ENCODE measurements around the gene CHRND. TPM values are rescaled to one million over a fixed set of nuclear protein-coding genes. Genes with fewer than 3 reads are reported as not detected.

Gene CHRND
- total and polyA plus RNA-seq, 2 of the 13 experiments (the other 11 are each of a cell fraction or from before 2014, with no cell fraction given): 0.18 TPM; not detected in 1

GRCh38 chr2:232523682-232524597 is 2.0 kb upstream of the CHRND start (continued):
- peak; percentile 38; the same call in 1 of the 2 replicates for TF ChIP-seq ARID4A (CRISPR knock-in tag; IDR thresholded peaks at IDR 0.05; ENCODE audit: borderline replicate concordance)
- TF ChIP-seq, protein P1, sequence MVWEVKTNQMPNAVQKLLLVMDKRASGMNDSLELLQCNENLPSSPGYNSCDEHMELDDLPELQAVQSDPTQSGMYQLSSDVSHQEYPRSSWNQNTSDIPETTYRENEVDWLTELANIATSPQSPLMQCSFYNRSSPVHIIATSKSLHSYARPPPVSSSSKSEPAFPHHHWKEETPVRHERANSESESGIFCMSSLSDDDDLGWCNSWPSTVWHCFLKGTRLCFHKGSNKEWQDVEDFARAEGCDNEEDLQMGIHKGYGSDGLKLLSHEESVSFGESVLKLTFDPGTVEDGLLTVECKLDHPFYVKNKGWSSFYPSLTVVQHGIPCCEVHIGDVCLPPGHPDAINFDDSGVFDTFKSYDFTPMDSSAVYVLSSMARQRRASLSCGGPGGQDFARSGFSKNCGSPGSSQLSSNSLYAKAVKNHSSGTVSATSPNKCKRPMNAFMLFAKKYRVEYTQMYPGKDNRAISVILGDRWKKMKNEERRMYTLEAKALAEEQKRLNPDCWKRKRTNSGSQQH (CRISPR knock-in tag; IDR thresholded peaks at IDR 0.05; ENCODE audit: low read depth): no peak
- no peak for TF ChIP-seq ZNF546 (CRISPR knock-in tag; conservative IDR thresholded peaks at IDR 0.05)
- TF ChIP-seq ZNF841 (CRISPR knock-in tag; IDR thresholded peaks at IDR 0.05; ENCODE audit: borderline replicate concordance): no peak
- TF ChIP-seq SRSF1 (optimal IDR thresholded peaks at IDR 0.05; ENCODE audit: low read depth, low read length): no peak
- TF ChIP-seq ZSCAN21 (CRISPR knock-in tag; IDR thresholded peaks at IDR 0.05; ENCODE audit: borderline replicate concordance): peak; percentile 52; the same call in 1 of the 2 replicates
- TF ChIP-seq PLRG1 (conservative IDR thresholded peaks at IDR 0.05): no peak
- no peak for TF ChIP-seq ZNF530 (CRISPR knock-in tag; IDR thresholded peaks at IDR 0.05; ENCODE audit: low read depth)
- TF ChIP-seq ZSCAN30 (CRISPR knock-in tag; IDR thresholded peaks at IDR 0.05): 0 out of 2 replicates have a peak, but pooled peaks have one; percentile 53
- no peak for TF ChIP-seq SP2 (CRISPR knock-in tag; IDR thresholded peaks at IDR 0.05)
- TF ChIP-seq EZH2 (conservative IDR thresholded peaks at IDR 0.05; ENCODE audit: low read depth, low read length): peak; percentile 84
- no peak for TF ChIP-seq RFX5 (IDR thresholded peaks at IDR 0.05; ENCODE audit: low read depth, low read length)
- peak; percentile 64; the same call in 1 of the 2 replicates for TF ChIP-seq SPEN (CRISPR knock-in tag; IDR thresholded peaks at IDR 0.05; ENCODE audit: low read depth)
- no peak for TF ChIP-seq NAIF1 (CRISPR knock-in tag; IDR thresholded peaks at IDR 0.05; ENCODE audit: borderline replicate concordance)
- no peak for TF ChIP-seq NR3C1 (CRISPR knock-in tag; IDR thresholded peaks at IDR 0.05)
- TF ChIP-seq ZNF383 (CRISPR knock-in tag; IDR thresholded peaks at IDR 0.05; ENCODE audit: borderline replicate concordance): peak; percentile 45; the same call in 1 of the 2 replicates
- TF ChIP-seq PHF20 (CRISPR knock-in tag; IDR thresholded peaks at IDR 0.05): no peak
- no peak for TF ChIP-seq ZNF484 (CRISPR knock-in tag; IDR thresholded peaks at IDR 0.05; ENCODE audit: borderline replicate concordance, low read depth)
- TF ChIP-seq, protein P2, sequence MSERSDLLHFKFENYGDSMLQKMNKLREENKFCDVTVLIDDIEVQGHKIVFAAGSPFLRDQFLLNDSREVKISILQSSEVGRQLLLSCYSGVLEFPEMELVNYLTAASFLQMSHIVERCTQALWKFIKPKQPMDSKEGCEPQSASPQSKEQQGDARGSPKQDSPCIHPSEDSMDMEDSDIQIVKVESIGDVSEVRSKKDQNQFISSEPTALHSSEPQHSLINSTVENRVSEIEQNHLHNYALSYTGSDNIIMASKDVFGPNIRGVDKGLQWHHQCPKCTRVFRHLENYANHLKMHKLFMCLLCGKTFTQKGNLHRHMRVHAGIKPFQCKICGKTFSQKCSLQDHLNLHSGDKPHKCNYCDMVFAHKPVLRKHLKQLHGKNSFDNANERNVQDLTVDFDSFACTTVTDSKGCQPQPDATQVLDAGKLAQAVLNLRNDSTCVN (CRISPR knock-in tag; IDR thresholded peaks at IDR 0.05; ENCODE audit: borderline replicate concordance): no peak
- no peak for TF ChIP-seq DBP (CRISPR knock-in tag; IDR thresholded peaks at IDR 0.05; ENCODE audit: not compliant biosample characterization)
- no peak for TF ChIP-seq ZNF816 (CRISPR knock-in tag; IDR thresholded peaks at IDR 0.05; ENCODE audit: borderline replicate concordance)
